GM21367 (cell line): ENCODE data around the gene RSBN1L.

Source experiments
- ATAC-seq: cut with Tn5 transposase; IDR thresholded peaks from one replicate; pipeline ENCODE4 v1.9.1; 2021; ENCODE audit not compliant: unreplicated experiment

Gene RSBN1L

GRCh38 chr7:77799078-77799964 is 103.1 kb downstream of the RSBN1L start:
- ATAC-seq, result no peak

GRCh38 chr7:77800158-77800557 is 103.9 kb downstream of the RSBN1L start:
- no peak for ATAC-seq

GRCh38 chr7:77800730-77801129 is 104.5 kb downstream of the RSBN1L start:
- no peak for ATAC-seq

- ATAC-seq, result no peak
Measured at GRCh38 chr7:77802557-77803405, 106.5 kb downstream of the RSBN1L start.

- no peak for ATAC-seq
Measured at GRCh38 chr7:77806425-77806824, 110.2 kb downstream of the RSBN1L start.

GRCh38 chr7:77808517-77808916 is 112.3 kb downstream of the RSBN1L start:
- no peak for ATAC-seq

- ATAC-seq, result no peak
Measured at GRCh38 chr7:77811516-77812289, 115.4 kb downstream of the RSBN1L start.

- ATAC-seq, result no peak
Measured at GRCh38 chr7:77812290-77812685, 116.0 kb downstream of the RSBN1L start.

GRCh38 chr7:77813180-77813579 is 116.9 kb downstream of the RSBN1L start:
- ATAC-seq, result no peak

- no peak for ATAC-seq
Measured at GRCh38 chr7:77819021-77819420, 122.8 kb downstream of the RSBN1L start.

- ATAC-seq, result no peak
Measured at GRCh38 chr7:77820967-77821366, 124.7 kb downstream of the RSBN1L start.

GRCh38 chr7:77822269-77822668 is 126.0 kb downstream of the RSBN1L start:
- ATAC-seq, result no peak

GRCh38 chr7:77823787-77824186 is 127.5 kb downstream of the RSBN1L start:
- peak; percentile 29 for ATAC-seq

GRCh38 chr7:77824636-77825035 is 128.4 kb downstream of the RSBN1L start:
- ATAC-seq, result no peak

- ATAC-seq, result no peak
Measured at GRCh38 chr7:77825131-77825530, 128.9 kb downstream of the RSBN1L start.

- no peak for ATAC-seq
Measured at GRCh38 chr7:77826300-77826699, 130.0 kb downstream of the RSBN1L start.

GRCh38 chr7:77827999-77828398 is 131.7 kb downstream of the RSBN1L start:
- ATAC-seq, result no peak

GRCh38 chr7:77830649-77831355 is 134.5 kb downstream of the RSBN1L start:
- no peak for ATAC-seq

- no peak for ATAC-seq
Measured at GRCh38 chr7:77831481-77831880, 135.2 kb downstream of the RSBN1L start.

- ATAC-seq, result no peak
Measured at GRCh38 chr7:77831953-77832352, 135.7 kb downstream of the RSBN1L start.
